Omental fat pad (tissue), 4 donors: ENCODE results near the gene SRP14. TPM values are rescaled to one million over a fixed set of nuclear protein-coding genes. Genes with fewer than 3 reads are reported as not detected.
"Not testable (repeated sequence)": the region's sequence is repeated elsewhere in the genome, so short reads cannot be mapped to it uniquely, and the experiment has no call there.

ENCODE experiments used
- ATAC-seq: fragments of 150-250 bp; one replicate; pipeline ENCODE4 v1.9.1; 2016; ENCODE audit warnings: mild to moderate bottlenecking, moderate library complexity; ENCODE audit not compliant: low FRiP score
- DNase-seq: peaks from one replicate; pipeline ENCODE4 v3.0.0-alpha.2; 2019; ENCODE audit warnings: low spot score
- total RNA-seq, 4 donors: library from RNA; depleted of rRNA; stranded (reverse); fragments of >200 nt; gene quantifications; one replicate each; pipeline ENCODE4 v1.1.0, GENCODE V29; 2016
- TF ChIP-seq, protein P1 (sequence below), 3 donors: fragments of 450-650 bp; IDR thresholded peaks; one replicate each; pipeline ENCODE4 v1.5.1; 2016 to 2017; ENCODE audit warnings: antibody characterized with exemption in 3 of 3, mild to moderate bottlenecking in 3 of 3, moderate library complexity in 2 of 3

The SRP14 gene
- total RNA-seq, 4 donors from 2014 or later, result 276 to 299 (median 286) TPM

DNA sequence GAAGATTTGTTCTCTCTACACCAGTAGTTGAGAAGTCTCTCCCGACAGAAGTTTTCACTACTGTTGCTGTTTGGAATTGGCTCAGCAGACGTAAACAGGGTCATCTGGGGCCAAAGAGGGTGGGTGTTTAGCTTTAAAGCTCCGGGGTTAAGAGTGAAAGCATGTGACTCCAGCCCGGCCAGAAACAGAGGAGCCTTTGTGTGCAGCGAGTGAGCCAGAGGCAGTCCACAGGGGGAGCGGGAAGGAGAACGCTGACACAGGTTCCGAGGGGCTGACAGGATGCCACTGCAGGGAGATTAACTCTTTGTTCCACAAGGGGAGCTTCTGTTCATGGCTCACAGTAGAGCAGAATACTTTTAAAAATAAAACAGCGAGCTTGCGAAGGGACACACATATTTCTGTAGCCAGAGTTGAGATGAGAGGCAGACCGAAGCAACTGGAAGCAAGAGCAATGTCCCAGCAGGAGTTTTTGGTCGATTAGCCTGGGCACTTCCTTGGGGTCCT is 42.8 kb upstream of the SRP14 start:
- TF ChIP-seq, protein P1, sequence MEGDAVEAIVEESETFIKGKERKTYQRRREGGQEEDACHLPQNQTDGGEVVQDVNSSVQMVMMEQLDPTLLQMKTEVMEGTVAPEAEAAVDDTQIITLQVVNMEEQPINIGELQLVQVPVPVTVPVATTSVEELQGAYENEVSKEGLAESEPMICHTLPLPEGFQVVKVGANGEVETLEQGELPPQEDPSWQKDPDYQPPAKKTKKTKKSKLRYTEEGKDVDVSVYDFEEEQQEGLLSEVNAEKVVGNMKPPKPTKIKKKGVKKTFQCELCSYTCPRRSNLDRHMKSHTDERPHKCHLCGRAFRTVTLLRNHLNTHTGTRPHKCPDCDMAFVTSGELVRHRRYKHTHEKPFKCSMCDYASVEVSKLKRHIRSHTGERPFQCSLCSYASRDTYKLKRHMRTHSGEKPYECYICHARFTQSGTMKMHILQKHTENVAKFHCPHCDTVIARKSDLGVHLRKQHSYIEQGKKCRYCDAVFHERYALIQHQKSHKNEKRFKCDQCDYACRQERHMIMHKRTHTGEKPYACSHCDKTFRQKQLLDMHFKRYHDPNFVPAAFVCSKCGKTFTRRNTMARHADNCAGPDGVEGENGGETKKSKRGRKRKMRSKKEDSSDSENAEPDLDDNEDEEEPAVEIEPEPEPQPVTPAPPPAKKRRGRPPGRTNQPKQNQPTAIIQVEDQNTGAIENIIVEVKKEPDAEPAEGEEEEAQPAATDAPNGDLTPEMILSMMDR (IDR thresholded peaks at IDR 0.05), result no peak
- peak; percentile 86 for ATAC-seq
- no peak for DNase-seq

GRCh38 chr15:40080847-40081246 is 41.9 kb upstream of the SRP14 start:
- ATAC-seq, result no peak

DNA sequence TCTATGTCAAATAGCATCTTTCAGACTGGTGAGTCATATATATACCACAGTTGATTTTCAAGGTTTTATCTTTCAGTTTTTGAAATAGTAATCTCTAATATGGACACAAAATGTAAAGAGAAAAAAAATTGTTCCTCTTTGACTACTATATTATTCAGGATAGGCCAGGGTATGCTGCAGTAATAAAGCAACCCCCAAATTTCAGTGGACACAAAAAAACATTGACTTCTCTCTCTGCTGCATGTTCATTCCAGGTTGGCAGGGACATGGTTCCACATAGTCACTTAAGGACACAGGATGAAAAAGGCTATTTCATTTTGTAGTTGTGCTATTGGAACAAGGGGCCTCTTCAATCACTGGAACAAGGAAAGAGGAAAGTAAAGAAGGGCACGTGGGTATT is 41.1 kb upstream of the SRP14 start:
- ATAC-seq, result no peak
- TF ChIP-seq, protein P1 (IDR thresholded peaks at IDR 0.05), result no peak
- DNase-seq, result no peak

More at GRCh38 chr15:40080847-40081246, 41.9 kb upstream of the SRP14 start:
- TF ChIP-seq, protein P1 (IDR thresholded peaks at IDR 0.05), result no peak
- no peak for DNase-seq

DNA sequence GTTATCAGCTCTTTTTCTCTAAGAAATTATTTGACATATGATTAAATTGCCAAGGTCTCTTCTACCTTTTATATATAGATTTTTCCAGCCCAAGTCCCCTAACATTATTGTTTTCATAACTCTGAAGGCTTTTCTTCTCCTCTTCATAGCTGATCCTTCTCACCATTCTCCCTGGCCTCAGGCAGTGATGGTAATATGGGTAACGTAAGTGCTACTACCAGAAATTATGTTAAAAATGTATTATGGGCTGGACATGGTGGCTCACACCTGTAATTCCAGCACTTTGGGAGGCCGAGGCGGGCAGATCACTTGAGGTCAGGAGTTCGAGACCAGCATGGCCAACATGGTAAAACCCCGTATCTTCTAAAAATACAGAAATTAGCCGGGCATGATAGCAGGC is 40.5 kb upstream of the SRP14 start:
- ATAC-seq, result no peak
- no peak for DNase-seq
- TF ChIP-seq, protein P1 (IDR thresholded peaks at IDR 0.05), result no peak

DNA sequence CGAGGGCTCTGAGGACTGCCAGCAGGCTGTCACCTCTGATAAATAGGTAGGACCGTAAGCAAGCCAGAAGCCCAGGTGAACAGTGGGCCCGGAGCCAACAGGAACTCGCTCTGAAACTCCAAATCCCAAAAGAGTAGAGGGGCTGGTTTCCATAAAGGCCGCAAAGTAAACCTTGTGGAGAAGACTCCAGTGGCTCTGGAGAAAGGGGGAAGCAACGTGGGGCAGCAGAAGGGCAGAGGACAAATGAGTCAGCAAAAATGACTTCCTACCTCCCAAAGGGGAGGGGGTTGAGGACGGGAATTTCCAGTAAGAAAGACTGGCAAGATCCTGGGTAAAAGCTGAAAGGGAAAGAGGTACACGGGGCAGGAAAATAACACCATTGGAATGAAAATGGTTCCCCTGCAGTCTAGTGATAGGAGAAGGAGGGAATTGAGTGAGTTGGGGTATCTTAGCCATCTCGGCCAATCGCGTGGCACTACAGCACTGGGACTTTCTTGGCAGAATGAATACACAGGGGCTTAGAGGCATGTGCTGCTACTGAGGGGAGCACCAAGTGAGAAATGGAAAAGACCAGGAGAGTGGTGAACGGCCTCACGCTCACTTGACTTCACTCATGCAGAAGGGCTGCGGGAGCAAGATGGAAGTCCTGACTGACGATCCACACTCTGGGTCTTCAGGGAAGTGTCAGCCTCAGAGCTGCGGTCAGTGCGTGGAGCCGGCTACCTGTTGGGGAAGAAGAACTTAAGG is 36.5 kb upstream of the SRP14 start:
- ATAC-seq, result no peak
- DNase-seq, result no peak
- TF ChIP-seq, protein P1 (IDR thresholded peaks at IDR 0.05), result no peak

DNA sequence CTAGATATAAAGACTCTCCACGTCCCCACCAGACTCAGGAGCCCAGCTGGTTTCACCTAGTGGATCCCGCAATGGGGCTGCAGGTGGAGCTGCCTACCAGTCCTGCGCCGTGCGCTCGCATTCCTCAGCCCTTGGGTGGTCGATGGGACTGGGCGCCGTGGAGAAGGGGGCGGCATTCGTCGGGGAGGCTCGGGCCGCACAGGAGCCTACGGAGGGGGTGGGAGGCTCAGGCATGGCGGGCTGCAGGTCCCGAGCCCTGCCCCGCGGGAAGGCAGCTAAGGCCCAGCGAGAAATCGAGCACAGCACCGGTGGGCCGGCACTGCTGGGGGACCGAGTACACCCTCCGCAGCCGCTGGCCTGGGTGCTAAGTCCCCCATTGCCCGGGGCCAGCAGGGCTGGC is 35.7 kb upstream of the SRP14 start:
- ATAC-seq, result not testable (repeated sequence)

GRCh38 chr15:40073716-40074490 is 34.9 kb upstream of the SRP14 start:
- not testable (repeated sequence) for DNase-seq, ATAC-seq

More for the DNA sequence above, 35.7 kb upstream of the SRP14 start:
- DNase-seq, result not testable (repeated sequence)
